Kidney epithelial cell (primary cell): ENCODE measurements around the gene PAXX. TPM values are rescaled to one million over a fixed set of nuclear protein-coding genes. Genes with fewer than 3 reads are reported as not detected.

Experiments
- DNase-seq: peaks from one replicate; pipeline ENCODE4 v3.0.0-alpha.2; 2010; ENCODE audit warnings: low read depth
- H3K27me3 ChIP-seq: 2 replicates; pipeline ENCODE4 v1.6.0; 2011; ENCODE audit warnings: low read length; ENCODE audit not compliant: control insufficient read depth, insufficient read depth
- H3K36me3 ChIP-seq: 2 replicates; pipeline ENCODE4 v1.5.1; 2011; ENCODE audit warnings: low read length; ENCODE audit not compliant: control insufficient read depth, insufficient read depth
- H3K4me3 ChIP-seq: 2 replicates; pipeline ENCODE4 v1.5.1; 2011; ENCODE audit warnings: low read depth, mild to moderate bottlenecking, control low read depth, low read length
- total RNA-seq: library from RNA; depleted of rRNA; stranded (reverse); fragments of >200 nt; gene quantifications from 2 replicates; pipeline ENCODE4 v1.2.3, GENCODE V29; 2015
- TF ChIP-seq, protein P1 (sequence below): IDR thresholded peaks from 2 replicates; pipeline ENCODE4 v1.5.1; 2011; ENCODE audit warnings: mild to moderate bottlenecking, moderate library complexity, low read length, control low read depth, inconsistent platforms; ENCODE audit not compliant: insufficient read depth, poor library complexity, severe bottlenecking

PAXX gene
- total RNA-seq, 1 donor from 2014 or later = 46.8 TPM

DNA sequence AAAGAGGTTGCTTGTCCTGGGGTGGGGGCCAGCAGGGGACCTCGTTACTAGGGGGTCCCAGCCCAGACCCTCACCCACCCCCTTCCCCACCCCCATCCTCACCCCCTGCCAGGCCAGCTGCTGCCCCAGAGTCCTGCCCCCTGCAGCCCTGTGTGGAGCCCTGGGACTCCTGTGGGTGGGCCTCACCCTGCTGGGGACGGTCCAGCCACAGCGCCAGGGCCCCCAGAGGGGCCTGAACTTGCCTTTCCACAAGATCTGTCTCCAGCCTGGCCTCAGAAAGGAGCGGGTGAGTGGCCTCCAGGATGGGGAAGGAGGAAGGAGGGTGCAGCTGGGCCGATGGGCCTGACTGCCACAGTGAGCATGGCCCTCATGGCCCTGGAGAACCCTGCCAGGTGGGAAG is 22.4 kb upstream of the PAXX start:
- peaks cover 4% of the 10 kb centered on the region for H3K27me3 ChIP-seq
- H3K36me3 ChIP-seq = no peaks in the 10 kb centered on the region
- TF ChIP-seq, protein P1, sequence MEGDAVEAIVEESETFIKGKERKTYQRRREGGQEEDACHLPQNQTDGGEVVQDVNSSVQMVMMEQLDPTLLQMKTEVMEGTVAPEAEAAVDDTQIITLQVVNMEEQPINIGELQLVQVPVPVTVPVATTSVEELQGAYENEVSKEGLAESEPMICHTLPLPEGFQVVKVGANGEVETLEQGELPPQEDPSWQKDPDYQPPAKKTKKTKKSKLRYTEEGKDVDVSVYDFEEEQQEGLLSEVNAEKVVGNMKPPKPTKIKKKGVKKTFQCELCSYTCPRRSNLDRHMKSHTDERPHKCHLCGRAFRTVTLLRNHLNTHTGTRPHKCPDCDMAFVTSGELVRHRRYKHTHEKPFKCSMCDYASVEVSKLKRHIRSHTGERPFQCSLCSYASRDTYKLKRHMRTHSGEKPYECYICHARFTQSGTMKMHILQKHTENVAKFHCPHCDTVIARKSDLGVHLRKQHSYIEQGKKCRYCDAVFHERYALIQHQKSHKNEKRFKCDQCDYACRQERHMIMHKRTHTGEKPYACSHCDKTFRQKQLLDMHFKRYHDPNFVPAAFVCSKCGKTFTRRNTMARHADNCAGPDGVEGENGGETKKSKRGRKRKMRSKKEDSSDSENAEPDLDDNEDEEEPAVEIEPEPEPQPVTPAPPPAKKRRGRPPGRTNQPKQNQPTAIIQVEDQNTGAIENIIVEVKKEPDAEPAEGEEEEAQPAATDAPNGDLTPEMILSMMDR = no peak
- DNase-seq = no peak
- H3K4me3 ChIP-seq = no peak overlapping the region

DNA sequence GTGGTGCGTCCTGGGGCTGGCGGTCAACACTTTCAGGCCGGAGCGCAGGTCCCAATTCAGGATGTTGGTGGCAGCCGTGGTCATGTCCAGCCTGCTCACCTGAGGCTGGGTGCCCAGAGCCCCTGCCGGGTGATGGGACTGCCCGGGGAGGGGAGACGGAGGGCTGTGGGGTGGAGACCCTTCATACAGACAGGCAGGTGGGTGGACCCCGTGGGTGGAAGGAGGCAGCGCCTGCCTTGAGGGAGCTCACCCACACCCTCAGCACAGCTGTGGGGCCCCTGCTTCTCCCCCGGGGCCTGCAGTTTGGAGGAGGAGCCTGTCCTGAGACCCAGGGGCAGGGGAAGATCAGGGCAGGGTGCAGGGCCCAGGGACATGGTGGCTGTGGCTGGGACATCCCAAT is 21.9 kb upstream of the PAXX start:
- Histone ChIP-seq H3K36me3 (no peaks in the 10 kb centered on the region), H3K4me3 (no peak overlapping the region), H3K27me3 (peaks cover 4% of the 10 kb centered on the region)
- TF ChIP-seq, protein P1 = no peak
- DNase-seq = no peak

DNA sequence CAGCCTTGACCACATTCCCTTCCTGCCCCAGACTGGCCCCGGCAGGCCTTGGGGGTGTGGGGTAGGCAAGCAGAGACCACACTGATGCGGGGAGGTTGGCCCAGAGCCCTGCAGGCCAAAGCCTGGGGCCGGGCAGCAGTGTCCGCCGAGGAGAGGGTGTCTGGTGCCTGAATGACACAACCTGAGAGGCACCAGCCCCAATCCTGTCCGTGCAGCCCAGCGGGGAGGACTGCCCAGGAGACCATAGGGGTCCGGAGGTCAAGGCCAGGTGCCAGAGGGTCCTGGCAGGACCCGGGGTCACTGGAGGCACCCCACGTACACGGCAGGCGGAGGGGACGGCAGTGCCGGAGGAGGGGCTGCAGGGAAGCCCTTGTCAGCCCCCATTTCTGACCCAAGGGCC is 20.5 kb upstream of the PAXX start:
- H3K36me3 ChIP-seq = no peaks in the 10 kb centered on the region
- no peak overlapping the region for H3K4me3 ChIP-seq
- TF ChIP-seq, protein P1 = no peak
- peaks cover 2% of the 10 kb centered on the region for H3K27me3 ChIP-seq
- DNase-seq = no peak

DNA sequence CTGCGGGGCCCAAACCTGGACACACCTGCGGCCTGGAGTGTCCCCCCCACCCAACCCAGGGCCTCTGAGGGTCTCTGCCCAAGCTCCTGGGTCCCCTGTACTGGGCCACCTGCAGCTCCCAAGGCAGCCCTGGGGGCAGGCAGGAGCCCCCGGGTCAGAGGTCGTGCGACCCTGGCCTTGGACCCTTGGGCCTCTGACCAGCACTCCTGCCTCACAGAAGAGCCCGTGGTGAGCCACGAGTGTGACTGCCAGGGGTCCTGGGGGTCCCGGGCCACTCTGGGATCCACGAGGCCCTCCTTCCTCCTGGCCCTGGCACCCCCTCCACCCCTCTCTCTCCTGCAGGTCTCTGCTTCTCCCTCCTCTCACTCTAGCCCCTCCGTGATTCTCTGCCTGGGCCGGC is 19.9 kb upstream of the PAXX start:
- no peak for DNase-seq
- H3K36me3 ChIP-seq = no peaks in the 10 kb centered on the region
- no peak overlapping the region for H3K4me3 ChIP-seq
- TF ChIP-seq, protein P1 = no peak
- H3K27me3 ChIP-seq = peaks cover 2% of the 10 kb centered on the region

DNA sequence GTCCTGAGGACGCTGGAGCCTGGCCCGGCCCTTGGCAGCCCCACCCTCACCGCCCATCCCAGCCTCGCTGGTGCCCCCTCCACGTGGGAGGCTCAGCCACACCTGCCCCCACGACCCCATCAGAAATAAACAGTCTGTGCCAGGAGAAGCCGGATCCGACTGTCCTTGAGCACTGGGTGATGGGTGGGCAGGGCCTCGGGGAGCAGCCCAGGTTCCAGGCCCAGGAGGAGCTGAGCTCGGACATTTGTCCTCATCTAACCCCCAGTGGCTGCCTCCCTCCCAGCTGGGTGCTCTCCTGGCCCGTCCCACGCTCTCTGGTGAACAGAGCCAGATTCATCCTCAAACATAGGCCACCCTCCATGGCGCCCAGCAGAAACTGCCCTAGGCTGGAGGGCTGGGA is 19.5 kb upstream of the PAXX start:
- no peak overlapping the region for H3K4me3 ChIP-seq
- TF ChIP-seq, protein P1 = no peak
- no peak for DNase-seq
- H3K27me3 ChIP-seq = peaks cover 2% of the 10 kb centered on the region
- no peaks in the 10 kb centered on the region for H3K36me3 ChIP-seq
